Stimulated activated naive B cell treated with anti-CD40 and anti-IgM and Interleukin-4, amounts not matched to agents 10 μg/mL and 1 μg/mL and 100 μg/mL, for 72 hours (primary cell): Measurements from ENCODE around the gene NEB.
A peak's percentile ranks its signal among the peaks of the same experiment; 100 is the strongest.
"Not testable (repeated sequence)": the region's sequence is repeated elsewhere in the genome, so short reads cannot be mapped to it uniquely, and the experiment has no call there.

Experiments used
- ATAC-seq, 2 donors: fragments of 150-1000 bp; cut with Tn5 transposase; replicated peaks; 2 replicates each; pipeline ENCODE4 v1.10.0; 2021; ENCODE audit warnings: moderate library complexity in 1 of 2
- DNase-seq: peaks from one replicate; pipeline ENCODE4 v3.0.0; 2021
- H3K27ac Mint-ChIP-seq: one replicate; pipeline ENCODE4 v1.8.0; 2022; ENCODE audit warnings: mild to moderate bottlenecking, mixed read lengths
- H3K27me3 Mint-ChIP-seq, 2 donors: one replicate each; pipeline ENCODE4 v1.8.0; 2022; ENCODE audit warnings: mixed read lengths in 2 of 2
- H3K36me3 Mint-ChIP-seq, 2 donors: one replicate each; pipeline ENCODE4 v1.8.0; 2022; ENCODE audit warnings: mixed read lengths in 2 of 2, mild to moderate bottlenecking in 1 of 2
- H3K4me1 Mint-ChIP-seq, 2 donors: one replicate each; pipeline ENCODE4 v1.8.0; 2022; ENCODE audit warnings: mixed read lengths in 2 of 2, mild to moderate bottlenecking in 1 of 2
- H3K4me3 Mint-ChIP-seq, 2 donors: one replicate each; pipeline ENCODE4 v1.8.0; 2022; ENCODE audit warnings: mild to moderate bottlenecking in 2 of 2, mixed read lengths in 2 of 2, moderate library complexity in 1 of 2
- H3K9me3 Mint-ChIP-seq, 2 donors: one replicate each; pipeline ENCODE4 v1.8.0; 2022; ENCODE audit warnings: mixed read lengths in 2 of 2, mild to moderate bottlenecking in 1 of 2

The NEB gene

DNA sequence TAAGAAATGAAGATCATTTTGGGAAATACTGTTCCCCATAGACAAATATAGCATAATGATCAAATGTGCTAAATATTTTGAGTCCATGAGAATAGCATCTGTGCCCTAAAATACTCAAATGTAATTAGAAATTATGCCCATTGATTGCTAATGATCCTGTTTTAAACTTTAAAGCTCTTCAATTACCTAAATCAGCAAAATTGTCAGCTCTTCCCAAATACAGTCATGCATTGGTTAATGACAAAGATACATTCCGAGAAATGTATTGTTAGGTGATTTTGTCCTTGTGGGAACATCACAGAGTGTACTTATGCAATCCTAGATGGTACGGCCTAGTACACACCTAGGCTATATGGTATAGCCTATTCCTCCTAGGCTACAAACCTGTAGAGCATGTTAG lies 89.7 kb downstream of the NEB start:
- DNase-seq (no peak), ATAC-seq (no peak)
- Mint-ChIP-seq H3K9me3 (peaks cover 0 to 2% of the 10 kb centered on the region in 2 donors), H3K4me1 (no peaks in the 10 kb centered on the region), H3K27me3 (no peaks in the 10 kb centered on the region), H3K36me3 (peaks cover 3 to 5% of the 10 kb centered on the region in 2 donors), H3K27ac (no peak overlapping the region), H3K4me3 (no peak overlapping the region)

DNA sequence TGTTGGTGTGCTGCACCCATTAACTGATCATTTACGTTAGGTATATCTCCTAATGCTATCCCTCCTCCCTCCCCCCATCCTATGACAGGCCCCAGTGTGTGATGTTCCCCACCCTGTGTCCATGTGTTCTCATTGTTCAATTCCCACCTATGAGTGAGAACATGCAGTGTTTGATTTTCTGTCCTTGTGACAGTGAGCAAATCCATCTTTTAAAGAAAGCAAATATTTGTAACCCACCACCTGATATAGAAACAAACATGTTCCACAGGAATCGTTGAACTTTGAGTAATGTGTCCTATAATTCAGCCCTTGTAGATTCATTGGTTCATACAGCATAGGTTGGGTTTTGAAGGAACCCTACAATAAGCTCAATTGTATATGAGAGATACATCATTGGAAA lies 92.4 kb downstream of the NEB start:
- H3K4me1 Mint-ChIP-seq, result peaks cover 14 to 18% of the 10 kb centered on the region in 2 donors

DNA sequence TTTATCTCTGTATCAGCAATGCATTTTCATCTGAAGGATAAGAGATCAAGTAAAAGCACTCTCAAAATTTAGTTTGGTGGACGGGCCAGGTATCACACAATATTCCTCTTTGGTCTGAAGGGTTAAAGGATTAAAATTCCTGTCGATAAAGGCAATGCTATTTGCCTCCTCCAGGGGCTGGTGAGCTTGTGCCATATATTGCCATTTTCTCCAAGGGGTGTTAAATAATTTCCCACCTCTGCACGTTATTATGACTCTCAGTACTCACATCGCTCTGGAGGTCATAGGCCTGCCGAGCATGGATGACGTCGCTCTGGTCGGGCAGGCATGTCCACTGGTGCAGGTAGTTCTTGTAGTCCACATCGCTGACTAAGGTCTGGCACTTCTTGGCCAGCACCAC lies 94.2 kb downstream of the NEB start:
- ATAC-seq (no peak), DNase-seq (no peak)
- H3K4me3 Mint-ChIP-seq, result no peak overlapping the region
- no peaks in the 10 kb centered on the region for H3K27me3 Mint-ChIP-seq
- peaks cover 14 to 20% of the 10 kb centered on the region in 2 donors for H3K4me1 Mint-ChIP-seq
- H3K36me3 Mint-ChIP-seq, result peaks cover 3% of the 10 kb centered on the region in 2 donors
- no peaks in the 10 kb centered on the region for H3K9me3 Mint-ChIP-seq
- H3K27ac Mint-ChIP-seq, result no peak overlapping the region

More for the DNA sequence above, 92.4 kb downstream of the NEB start:
- H3K4me3 Mint-ChIP-seq, H3K9me3 Mint-ChIP-seq, H3K27ac Mint-ChIP-seq, DNase-seq, ATAC-seq, H3K27me3 Mint-ChIP-seq, H3K36me3 Mint-ChIP-seq: not testable (repeated sequence)

DNA sequence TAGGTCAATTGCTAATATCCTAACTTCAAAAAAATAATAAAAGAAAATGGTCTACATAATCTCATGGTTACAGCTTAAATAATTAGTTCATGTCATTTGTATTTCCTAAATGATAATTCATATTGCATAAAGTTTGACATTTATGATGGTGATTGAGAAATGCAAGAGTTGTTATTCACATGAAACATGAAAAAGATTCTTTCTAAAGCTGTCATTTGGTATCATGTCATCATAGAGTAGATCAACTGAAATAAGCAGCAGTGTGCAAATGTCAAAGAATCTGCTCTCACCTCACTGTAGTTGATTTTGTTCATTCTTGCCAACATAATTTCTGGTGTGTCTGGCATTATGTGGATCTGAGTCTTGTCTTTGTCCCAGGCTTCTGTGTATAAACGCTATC lies 95.3 kb downstream of the NEB start:
- H3K4me1 Mint-ChIP-seq, result peaks cover 14 to 20% of the 10 kb centered on the region in 2 donors
- H3K27ac Mint-ChIP-seq, result no peak overlapping the region

DNA sequence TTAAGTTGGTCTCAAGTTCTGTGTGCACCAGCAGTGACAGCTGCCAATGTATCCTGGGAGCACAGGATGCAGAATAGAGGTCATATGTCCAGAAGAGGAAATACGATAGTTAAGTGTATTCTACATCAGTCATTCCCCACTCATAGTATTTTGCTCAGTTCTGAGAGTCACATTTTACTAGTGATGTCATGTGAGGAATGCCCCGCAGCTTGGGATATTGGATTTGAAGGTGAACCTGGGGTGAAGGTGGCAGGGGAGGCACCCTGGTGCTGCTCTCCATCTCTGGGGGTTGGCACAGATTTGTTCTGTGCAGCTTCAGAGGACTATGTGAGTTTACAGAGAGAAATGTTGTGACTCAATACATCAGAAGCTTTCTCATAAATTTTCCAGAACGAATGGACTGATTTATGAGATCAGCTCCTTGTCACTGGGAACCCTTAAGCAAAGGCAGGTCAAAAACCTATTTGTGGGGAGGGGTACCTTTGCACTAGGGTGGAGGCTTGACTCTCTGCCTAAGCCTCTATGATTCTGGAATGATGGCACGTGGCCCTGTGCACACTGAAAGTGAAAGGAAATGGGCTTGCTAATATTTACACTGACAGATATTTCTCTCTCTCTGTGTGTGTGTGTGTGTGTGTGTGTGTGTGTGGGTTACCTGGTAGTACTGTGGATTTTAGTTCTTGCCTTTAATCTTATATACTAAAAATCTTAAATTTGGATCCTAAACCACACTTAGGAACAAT lies 95.9 kb downstream of the NEB start:
- peak in 1 of 2 donors; percentile 36 for ATAC-seq
- H3K36me3 Mint-ChIP-seq, result peaks cover 3 to 5% of the 10 kb centered on the region in 2 donors
- no peaks in the 10 kb centered on the region for H3K27me3 Mint-ChIP-seq
- peaks cover 2 to 3% of the 10 kb centered on the region in 2 donors for H3K9me3 Mint-ChIP-seq
- no peak for DNase-seq
- peak overlapping the region; percentile 84 for H3K27ac Mint-ChIP-seq
- peaks cover 14 to 20% of the 10 kb centered on the region in 2 donors for H3K4me1 Mint-ChIP-seq
- H3K4me3 Mint-ChIP-seq, result peak overlapping the region; percentile 58 to 85

More for the DNA sequence above, 95.3 kb downstream of the NEB start:
- Mint-ChIP-seq H3K9me3 (peaks cover 1% of the 10 kb centered on the region in 2 donors), H3K4me3 (no peak overlapping the region), H3K27me3 (no peaks in the 10 kb centered on the region), H3K36me3 (peaks cover 3 to 6% of the 10 kb centered on the region in 2 donors)
- DNase-seq, result no peak
- ATAC-seq, result no peak

DNA sequence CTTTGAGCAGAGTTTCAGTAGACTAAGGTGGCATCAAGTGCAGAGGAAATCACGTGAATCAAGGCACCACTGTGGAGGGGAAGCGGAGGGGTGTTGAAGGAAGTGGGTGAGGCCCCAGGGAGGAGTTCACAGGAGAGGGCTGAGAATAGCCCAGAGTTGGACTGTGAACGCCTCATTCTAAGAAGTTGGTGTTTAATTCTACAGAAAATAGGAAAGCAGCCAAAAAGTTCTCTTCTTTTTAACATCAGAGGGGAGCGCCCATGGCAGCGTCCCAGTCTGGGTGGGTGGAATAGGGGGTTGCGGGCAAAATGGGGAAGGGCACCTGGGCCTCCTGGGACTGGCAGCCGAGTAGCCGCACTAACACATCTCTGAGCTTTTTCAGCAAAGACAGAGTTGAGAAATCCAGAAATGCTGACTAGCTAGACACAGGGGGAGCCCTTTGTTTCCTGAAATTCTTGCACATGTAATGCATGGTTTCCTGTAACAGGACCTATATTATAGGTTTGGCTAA lies 97.0 kb downstream of the NEB start:
- peaks cover 2 to 3% of the 10 kb centered on the region in 2 donors for H3K9me3 Mint-ChIP-seq
- peaks cover 14 to 20% of the 10 kb centered on the region in 2 donors for H3K4me1 Mint-ChIP-seq
- H3K4me3 Mint-ChIP-seq, result peak overlapping the region; percentile 58 to 85
- peaks cover 3 to 5% of the 10 kb centered on the region in 2 donors for H3K36me3 Mint-ChIP-seq
- H3K27me3 Mint-ChIP-seq, result no peaks in the 10 kb centered on the region
- H3K27ac Mint-ChIP-seq, result peak overlapping the region; percentile 43
- DNase-seq, result peak; percentile 63
- peak; percentile 98 to 99 for ATAC-seq

DNA sequence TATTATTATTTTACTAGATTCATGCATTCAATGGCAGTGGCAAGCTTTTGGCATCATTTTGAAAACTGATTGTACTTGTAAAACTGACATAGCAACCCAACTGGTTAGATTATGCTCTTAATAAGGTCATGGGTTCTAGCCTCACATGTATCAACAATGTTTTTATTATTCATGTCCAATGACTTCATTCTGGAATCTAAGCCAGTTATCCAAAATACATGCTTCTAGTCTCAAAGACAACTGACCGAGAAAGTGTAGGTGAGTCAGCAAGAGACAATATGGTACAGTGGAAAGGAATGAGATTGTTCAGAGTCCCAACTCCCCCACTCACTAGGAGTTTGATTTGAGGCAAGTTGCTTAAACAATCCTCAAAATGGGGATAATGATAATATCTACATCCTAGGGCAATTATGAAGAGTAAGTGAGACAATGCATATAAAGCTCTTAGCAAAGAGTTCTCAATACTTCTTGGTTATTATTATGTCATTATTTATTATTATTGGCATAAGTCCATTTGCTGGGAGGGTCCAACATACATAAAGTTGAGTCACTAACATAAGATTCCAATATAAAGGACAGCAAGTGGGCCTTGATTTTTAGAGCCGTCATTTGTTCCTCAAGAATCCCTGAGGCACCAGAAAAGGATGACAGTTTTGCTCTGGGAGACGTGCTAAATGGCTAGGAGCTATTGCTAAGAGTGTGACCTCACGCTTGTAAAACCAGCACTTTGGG lies 99.4 kb downstream of the NEB start:
- H3K36me3 Mint-ChIP-seq, result peaks cover 3 to 5% of the 10 kb centered on the region in 2 donors
- no peak for DNase-seq
- H3K4me1 Mint-ChIP-seq, result peaks cover 14 to 20% of the 10 kb centered on the region in 2 donors
- H3K27me3 Mint-ChIP-seq, result no peaks in the 10 kb centered on the region
- no peak overlapping the region for H3K27ac Mint-ChIP-seq
- peaks cover 2 to 3% of the 10 kb centered on the region in 2 donors for H3K9me3 Mint-ChIP-seq
- H3K4me3 Mint-ChIP-seq, result no peak overlapping the region
- no peak for ATAC-seq

DNA sequence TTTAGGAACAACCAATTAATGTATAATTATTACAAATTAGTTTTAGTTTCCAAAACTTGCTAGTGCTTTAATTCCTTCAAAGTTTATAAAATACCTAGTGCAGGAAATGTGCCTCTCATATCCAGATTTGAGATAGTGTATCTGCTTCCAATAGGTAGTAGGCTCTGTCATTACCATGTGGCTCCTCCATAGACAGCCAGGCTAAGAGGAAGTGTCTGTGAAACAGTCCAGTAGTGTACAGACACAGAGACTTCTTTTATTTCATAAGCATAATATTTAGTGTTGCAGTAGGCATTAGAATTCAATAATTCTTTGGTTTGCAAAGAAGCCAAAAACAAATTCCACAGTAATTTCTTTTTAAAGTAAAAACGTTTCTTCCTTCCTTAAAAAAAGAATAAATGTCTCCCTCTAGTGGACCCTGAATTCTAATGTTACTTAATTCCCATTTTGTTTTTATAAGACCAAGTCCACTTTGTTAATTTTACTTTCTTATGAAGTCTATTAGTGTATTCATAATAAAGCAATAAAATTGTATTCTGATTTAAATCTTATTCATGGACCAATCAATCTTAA lies 101.2 kb downstream of the NEB start:
- peaks cover 2 to 3% of the 10 kb centered on the region in 2 donors for H3K9me3 Mint-ChIP-seq
- H3K27me3 Mint-ChIP-seq, result no peaks in the 10 kb centered on the region
- DNase-seq (no peak), ATAC-seq (no peak)
- H3K4me3 Mint-ChIP-seq, result no peak overlapping the region
- H3K27ac Mint-ChIP-seq, result no peak overlapping the region
- H3K36me3 Mint-ChIP-seq, result peaks cover 5 to 6% of the 10 kb centered on the region in 2 donors
- H3K4me1 Mint-ChIP-seq, result peaks cover 9 to 14% of the 10 kb centered on the region in 2 donors

DNA sequence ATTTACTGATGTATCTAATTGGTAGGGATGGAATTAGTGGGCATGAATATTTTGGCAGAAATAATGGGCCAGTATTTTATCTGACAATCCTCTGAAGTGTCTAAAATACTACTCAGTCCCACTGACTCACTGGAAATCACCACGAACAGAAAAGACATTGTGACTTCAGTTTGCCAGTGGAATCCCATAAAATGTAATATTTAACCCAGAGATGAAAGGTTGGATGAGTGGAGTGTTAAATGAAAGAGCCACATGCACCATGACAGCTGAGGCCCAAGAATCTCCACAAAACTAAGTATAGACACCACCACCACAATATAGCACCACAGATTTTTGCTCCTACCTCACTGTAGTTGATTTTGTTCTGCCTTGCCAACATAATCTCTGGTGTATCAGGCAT lies 103.9 kb downstream of the NEB start:
- Mint-ChIP-seq H3K4me1 (no peaks in the 10 kb centered on the region), H3K36me3 (peaks cover 6 to 9% of the 10 kb centered on the region in 2 donors), H3K27me3 (no peaks in the 10 kb centered on the region), H3K9me3 (peaks cover 2 to 3% of the 10 kb centered on the region in 2 donors), H3K27ac (no peak overlapping the region), H3K4me3 (no peak overlapping the region)
- DNase-seq (no peak), ATAC-seq (no peak)

DNA sequence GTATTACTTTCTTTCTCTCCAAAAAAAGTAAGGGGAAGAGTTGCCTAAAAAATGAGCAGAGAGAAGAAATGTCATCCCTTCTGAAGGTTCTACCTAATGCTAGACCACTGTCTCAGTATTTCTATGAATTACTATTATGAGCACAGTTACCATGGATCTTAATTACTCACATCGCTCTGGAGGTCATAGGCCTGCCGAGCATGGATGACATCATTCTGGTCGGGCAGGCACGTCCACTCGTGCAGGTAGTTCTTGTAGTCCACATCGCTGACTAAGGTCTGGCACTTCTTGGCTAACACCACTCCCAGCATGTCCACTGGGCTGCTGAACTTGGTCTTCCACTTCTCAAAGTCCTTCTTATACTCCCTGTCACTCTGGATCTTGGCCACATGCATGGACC lies 106.9 kb downstream of the NEB start:
- no peaks in the 10 kb centered on the region for H3K4me1 Mint-ChIP-seq
- DNase-seq (no peak), ATAC-seq (no peak)
- no peaks in the 10 kb centered on the region for H3K9me3 Mint-ChIP-seq
- H3K4me3 Mint-ChIP-seq, result no peak overlapping the region
- H3K36me3 Mint-ChIP-seq, result peaks cover 3 to 4% of the 10 kb centered on the region in 2 donors
- no peaks in the 10 kb centered on the region for H3K27me3 Mint-ChIP-seq
- H3K27ac Mint-ChIP-seq, result no peak overlapping the region

DNA sequence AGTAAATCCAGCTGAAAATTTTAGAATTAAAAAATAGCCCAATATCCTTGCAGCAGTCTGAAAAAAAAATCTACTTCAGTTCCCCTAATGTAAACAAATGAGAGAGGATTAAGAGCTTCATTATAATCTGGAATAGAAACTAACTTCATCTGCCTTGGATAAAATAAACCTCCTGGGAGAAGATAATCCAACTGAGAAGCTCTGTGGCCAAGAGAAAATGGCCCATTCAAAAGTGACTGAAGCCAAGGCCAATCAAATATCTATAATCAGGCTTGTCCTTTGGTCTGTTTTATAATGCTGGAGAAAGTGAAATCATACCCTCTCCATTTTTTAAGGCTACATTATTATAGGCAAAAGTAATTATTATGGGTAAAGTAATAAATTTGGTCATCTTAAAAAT lies 110.0 kb downstream of the NEB start:
- ATAC-seq (no peak), DNase-seq (no peak)
- Mint-ChIP-seq H3K27me3 (no peaks in the 10 kb centered on the region), H3K36me3 (peaks cover under 1 to 4% of the 10 kb centered on the region in 2 donors), H3K9me3 (no peaks in the 10 kb centered on the region), H3K4me3 (no peak overlapping the region), H3K4me1 (no peaks in the 10 kb centered on the region), H3K27ac (no peak overlapping the region)

DNA sequence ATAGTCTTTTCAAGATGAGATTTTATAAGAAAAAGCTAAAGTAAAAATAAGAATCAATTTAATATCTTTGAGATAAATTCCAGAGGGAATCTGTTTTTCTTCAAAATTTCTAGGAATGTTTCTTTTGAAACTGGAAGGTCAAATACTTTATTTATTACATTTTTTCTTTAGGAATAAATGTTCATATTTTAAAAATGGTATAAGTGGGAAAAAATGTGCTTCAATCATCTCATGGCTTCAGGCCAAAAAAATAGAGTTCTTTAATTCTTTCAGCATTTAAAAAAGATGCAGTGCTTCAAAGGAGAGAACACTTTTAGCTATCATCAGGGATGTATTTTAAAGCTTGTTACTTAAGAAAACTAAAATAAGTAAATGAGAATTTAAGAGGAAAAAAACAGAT lies 110.6 kb downstream of the NEB start:
- H3K36me3 Mint-ChIP-seq, result peaks cover 0 to 4% of the 10 kb centered on the region in 2 donors
- H3K4me1 Mint-ChIP-seq, result no peaks in the 10 kb centered on the region
- H3K27me3 Mint-ChIP-seq, result no peaks in the 10 kb centered on the region
- ATAC-seq, result no peak
- no peak for DNase-seq
- no peak overlapping the region for H3K27ac Mint-ChIP-seq
- no peaks in the 10 kb centered on the region for H3K9me3 Mint-ChIP-seq
- H3K4me3 Mint-ChIP-seq, result no peak overlapping the region

DNA sequence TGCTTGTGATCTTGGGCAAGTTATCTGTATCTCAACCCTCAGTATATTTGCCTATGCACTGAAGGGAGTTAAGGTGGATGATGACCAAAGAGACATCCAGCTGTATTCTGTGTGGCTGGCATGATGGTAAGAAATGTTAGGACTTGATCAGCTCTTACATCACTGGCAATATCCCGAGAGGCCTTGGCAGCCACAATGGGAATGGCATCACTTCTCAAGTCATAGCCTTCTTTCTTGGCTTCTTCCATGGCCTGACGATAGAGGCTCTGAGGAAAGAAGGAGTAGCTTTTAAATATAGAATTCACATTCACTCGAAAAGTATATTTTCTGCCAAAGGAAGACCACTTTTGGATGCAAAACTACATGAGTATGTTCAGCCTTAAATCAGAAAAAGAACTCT lies 113.5 kb downstream of the NEB start:
- Mint-ChIP-seq H3K27me3 (no peaks in the 10 kb centered on the region), H3K4me3 (no peak overlapping the region), H3K36me3 (no peaks in the 10 kb centered on the region), H3K27ac (no peak overlapping the region), H3K4me1 (no peaks in the 10 kb centered on the region), H3K9me3 (no peaks in the 10 kb centered on the region)
- ATAC-seq, result no peak
- no peak for DNase-seq

DNA sequence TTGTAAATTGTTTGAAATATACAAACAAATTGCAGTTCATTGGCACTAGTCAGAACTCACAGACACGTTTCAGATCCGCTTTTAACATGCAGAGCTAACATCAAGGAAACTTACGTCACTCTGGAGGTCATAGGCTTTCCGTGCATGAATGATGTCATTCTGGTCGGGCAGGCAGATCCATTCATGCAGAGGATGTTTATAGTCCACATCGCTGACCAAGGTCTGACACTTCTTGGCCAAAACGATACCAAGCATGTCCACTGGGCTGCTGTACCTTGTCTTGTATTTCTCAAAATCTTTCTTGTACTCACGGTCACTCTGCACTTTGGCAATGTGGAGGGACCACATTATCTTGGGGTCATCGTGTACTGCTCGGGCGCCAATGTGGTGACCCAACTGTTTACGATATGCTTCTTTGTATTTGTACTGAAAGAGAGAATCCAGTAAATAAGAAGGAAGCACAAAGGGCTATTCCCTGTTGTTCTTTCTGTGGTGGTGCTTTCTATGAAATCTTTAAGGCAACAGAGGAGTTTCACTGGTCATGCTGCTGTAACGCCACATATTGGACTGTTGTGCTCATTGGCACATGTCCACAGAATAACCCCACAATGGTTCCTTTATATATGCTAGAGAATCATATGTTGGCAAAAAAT lies 114.8 kb downstream of the NEB start:
- no peak overlapping the region for H3K27ac Mint-ChIP-seq
- H3K27me3 Mint-ChIP-seq, result no peaks in the 10 kb centered on the region
- no peaks in the 10 kb centered on the region for H3K4me1 Mint-ChIP-seq
- H3K36me3 Mint-ChIP-seq, result peaks cover 0 to under 1% of the 10 kb centered on the region in 2 donors
- DNase-seq (no peak), ATAC-seq (no peak)
- no peaks in the 10 kb centered on the region for H3K9me3 Mint-ChIP-seq
- no peak overlapping the region for H3K4me3 Mint-ChIP-seq
